H9 (cell line): ENCODE results near the gene SKP2. TPM values are rescaled to one million over a fixed set of nuclear protein-coding genes. Genes with fewer than 3 reads are reported as not detected.

Source experiments
- DNase-seq: peaks from one replicate; pipeline ENCODE4 v3.0.0-alpha.2; 2017
- H2AFZ ChIP-seq: one replicate; pipeline ENCODE4 v1.6.1; 2013; ENCODE audit warnings: mild to moderate bottlenecking, low read length, control low read depth, moderate library complexity
- H2AK5ac ChIP-seq: 2 replicates; pipeline ENCODE4 v1.6.1; 2013; ENCODE audit warnings: low read length, control low read depth, mixed read lengths; ENCODE audit not compliant: insufficient read length
- H2BK120ac ChIP-seq: one replicate; pipeline ENCODE4 v1.6.1; 2013; ENCODE audit warnings: low read depth, mild to moderate bottlenecking, low read length, control low read depth, inconsistent platforms; ENCODE audit not compliant: poor library complexity, severe bottlenecking
- H2BK12ac ChIP-seq: 2 replicates; pipeline ENCODE4 v1.6.1; 2013; ENCODE audit warnings: low read length, control low read depth, mixed read lengths, low read depth; ENCODE audit not compliant: insufficient read length
- H2BK15ac ChIP-seq: 2 replicates; pipeline ENCODE4 v1.6.1; 2013; ENCODE audit warnings: low read depth, low read length, control low read depth
- H2BK20ac ChIP-seq: one replicate; pipeline ENCODE4 v1.6.1; 2013; ENCODE audit warnings: low read depth, mild to moderate bottlenecking, low read length, control low read depth, inconsistent platforms; ENCODE audit not compliant: poor library complexity, severe bottlenecking
- H2BK5ac ChIP-seq: 2 replicates; pipeline ENCODE4 v1.6.1; 2013; ENCODE audit warnings: low read length, control low read depth, mixed read lengths; ENCODE audit not compliant: insufficient read length
- H3K14ac ChIP-seq: 2 replicates; pipeline ENCODE4 v1.6.1; 2013; ENCODE audit warnings: low read length, control low read depth; ENCODE audit not compliant: insufficient read depth
- H3K18ac ChIP-seq: 2 replicates; pipeline ENCODE4 v1.6.1; 2013; ENCODE audit warnings: low read depth, mild to moderate bottlenecking, mixed read lengths, low read length, control low read depth; ENCODE audit not compliant: insufficient read length
- H3K23ac ChIP-seq: 2 replicates; pipeline ENCODE4 v1.6.1; 2013; ENCODE audit warnings: low read length, control low read depth, mixed read lengths, low read depth; ENCODE audit not compliant: insufficient read length
- H3K23me2 ChIP-seq: 2 replicates; pipeline ENCODE4 v1.6.1; 2013; ENCODE audit warnings: low read depth, mild to moderate bottlenecking, mixed read lengths, low read length, control low read depth; ENCODE audit not compliant: insufficient read length, poor library complexity, severe bottlenecking
- H3K27ac ChIP-seq: 2 replicates; pipeline ENCODE4 v1.5.1; 2013; ENCODE audit warnings: low read length, control low read depth, mixed read lengths, low read depth; ENCODE audit not compliant: insufficient read length
- H3K27me3 ChIP-seq: 2 replicates; pipeline ENCODE4 v1.6.1; 2013; ENCODE audit warnings: low read length, control low read depth, inconsistent platforms; ENCODE audit not compliant: insufficient read depth
- H3K4ac ChIP-seq: 2 replicates; pipeline ENCODE4 v1.6.1; 2013; ENCODE audit warnings: low read depth, mild to moderate bottlenecking, control low read depth, inconsistent platforms, low read length, moderate library complexity
- H3K4me1 ChIP-seq: 2 replicates; pipeline ENCODE4 v1.6.1; 2013; ENCODE audit warnings: low read length, control low read depth, inconsistent platforms; ENCODE audit not compliant: insufficient read depth
- H3K4me2 ChIP-seq: 2 replicates; pipeline ENCODE4 v1.6.1; 2013; ENCODE audit warnings: low read length, control low read depth, mixed read lengths; ENCODE audit not compliant: insufficient read length, insufficient read depth
- H3K56ac ChIP-seq: 2 replicates; pipeline ENCODE4 v1.6.1; 2013; ENCODE audit warnings: low read depth, mild to moderate bottlenecking, mixed read lengths, low read length, control low read depth; ENCODE audit not compliant: insufficient read length
- H3K79me1 ChIP-seq: 2 replicates; pipeline ENCODE4 v1.6.1; 2013; ENCODE audit warnings: low read depth, mild to moderate bottlenecking, moderate library complexity, low read length, control low read depth, inconsistent platforms; ENCODE audit not compliant: insufficient read depth, poor library complexity, severe bottlenecking
- H3K79me2 ChIP-seq: 2 replicates; pipeline ENCODE4 v1.6.1; 2013; ENCODE audit warnings: low read length, control low read depth, inconsistent platforms; ENCODE audit not compliant: insufficient read depth
- H3K9ac ChIP-seq: 2 replicates; pipeline ENCODE4 v1.6.1; 2013; ENCODE audit warnings: low read length, control low read depth, mixed read lengths; ENCODE audit not compliant: insufficient read length; ENCODE audit errors: extremely low read depth
- H3K9me3 ChIP-seq: one replicate; pipeline ENCODE4 v1.6.1; 2013; ENCODE audit warnings: low read depth, low read length, inconsistent platforms; ENCODE audit not compliant: control insufficient read depth
- H3T11ph ChIP-seq: one replicate; pipeline ENCODE4 v1.6.1; 2013; ENCODE audit warnings: mild to moderate bottlenecking, low read length, control low read depth, inconsistent platforms
- H4K20me1 ChIP-seq: one replicate; pipeline ENCODE4 v1.6.1; 2013; ENCODE audit not compliant: control insufficient read depth, insufficient read length, insufficient read depth
- H4K5ac ChIP-seq: 2 replicates; pipeline ENCODE4 v1.6.1; 2013; ENCODE audit warnings: low read depth, mild to moderate bottlenecking, mixed read lengths, low read length, control low read depth; ENCODE audit not compliant: insufficient read length
- H4K8ac ChIP-seq: replicated peaks from 2 replicates; pipeline ENCODE4 v1.6.1; 2013; ENCODE audit warnings: low read length, control low read depth, mixed read lengths, low read depth; ENCODE audit not compliant: insufficient read length
- H4K91ac ChIP-seq: 2 replicates; pipeline ENCODE4 v1.6.1; 2013; ENCODE audit warnings: low read depth, mild to moderate bottlenecking, moderate library complexity, mixed read lengths, low read length, control low read depth; ENCODE audit not compliant: insufficient read length
- H3K27ac Mint-ChIP-seq, 3 experiments: 2 replicates in 2 of 3; 3 replicates in 1 of 3; pipeline ENCODE4 v1.8.0; 2020 to 2021; ENCODE audit warnings: mixed read lengths in 3 of 3, mild to moderate bottlenecking in 1 of 3, moderate library complexity in 1 of 3
- H3K27me3 Mint-ChIP-seq: 2 replicates; pipeline ENCODE4 v1.8.0; 2021; ENCODE audit warnings: low read depth, mild to moderate bottlenecking, moderate library complexity, mixed read lengths
- H3K36me3 Mint-ChIP-seq, 3 experiments: 2 replicates in 2 of 3; 3 replicates in 1 of 3; pipeline ENCODE4 v1.8.0; 2020 to 2021; ENCODE audit warnings: low read depth in 3 of 3, mixed read lengths in 3 of 3; ENCODE audit not compliant: insufficient read depth in 1 of 3
- H3K4me1 Mint-ChIP-seq, 2 experiments: 2 replicates each; pipeline ENCODE4 v1.8.0; 2020; ENCODE audit warnings: mixed read lengths in 2 of 2
- H3K4me3 Mint-ChIP-seq, 2 experiments: 2 replicates in 1 of 2; 3 replicates in 1 of 2; pipeline ENCODE4 v1.8.0; 2020 to 2021; ENCODE audit warnings: mild to moderate bottlenecking in 2 of 2, mixed read lengths in 2 of 2, moderate library complexity in 1 of 2
- H3K9me3 Mint-ChIP-seq, 2 experiments: 2 replicates in 1 of 2; 3 replicates in 1 of 2; pipeline ENCODE4 v1.8.0; 2020; ENCODE audit warnings: mild to moderate bottlenecking in 2 of 2, mixed read lengths in 2 of 2, moderate library complexity in 1 of 2
- CTCF ChIP-seq: fragments of 200-600 bp; sonication (generic); conservative IDR thresholded peaks from 3 replicates; pipeline ENCODE4 v1.8.0; 2021; ENCODE audit warnings: antibody characterized with exemption, mild to moderate bottlenecking
- WGBS: extraction: QIAGEN DNeasy Blood & Tissue Kit; methylation state at CpG from one replicate; pipeline ENCODE4 v1.1.7; 2013; ENCODE audit warnings: missing lambda C conversion rate, low lambda C conversion rate, mixed read lengths; ENCODE audit not compliant: insufficient read length; ENCODE audit errors: extremely low coverage; 5-methylcytosine and 5-hydroxymethylcytosine counted together
- total RNA-seq: library from RNA; stranded (reverse); gene quantifications from 2 replicates; pipeline ENCODE4 v1.2.1, GENCODE V29; 2021

Gene SKP2
- total RNA-seq, 1 experiment from 2014 or later: 103 TPM

- Mint-ChIP-seq H3K36me3 (peaks cover 40 to 88% (median 83%) of the 10 kb centered on the region in 3 experiments), H3K27ac (0 out of 7 replicates have a peak overlapping the region, but pooled peaks of 1 of the 3 experiments have one; percentile 34), H3K27me3 (no peaks in the 10 kb centered on the region), H3K4me3 (no peak overlapping the region), H3K4me1 (no peaks in the 10 kb centered on the region), H3K9me3 (no peaks in the 10 kb centered on the region; a peak in 1 of 5 replicates)
- no peak for DNase-seq
- Histone ChIP-seq H3K9me3 (no peaks in the 10 kb centered on the region), H3K4me2 (no peak overlapping the region), H2BK20ac (no peak overlapping the region), H2BK12ac (no peak overlapping the region), H3K27ac (no peak overlapping the region), H3T11ph (no peak overlapping the region), H2BK5ac (no peak overlapping the region), H3K79me2 (no peaks in the 10 kb centered on the region), H3K4me1 (no peaks in the 10 kb centered on the region), H2BK120ac (no peak overlapping the region), H3K9ac (no peak overlapping the region), H3K18ac (no peak overlapping the region), H2AFZ (no peak overlapping the region), H3K4ac (no peak overlapping the region), H3K23ac (no peak overlapping the region), H3K14ac (no peak overlapping the region), H3K79me1 (no peaks in the 10 kb centered on the region), H4K91ac (no peak overlapping the region), H2BK15ac (no peak overlapping the region), H3K27me3 (no peaks in the 10 kb centered on the region), H2AK5ac (no peak overlapping the region), H3K23me2 (no peaks in the 10 kb centered on the region), H3K56ac (no peak overlapping the region), H4K5ac (no peak overlapping the region), H4K8ac (no peak overlapping the region), H4K20me1 (no peaks in the 10 kb centered on the region)
- no peak for TF ChIP-seq CTCF
- WGBS: no CpG with 5 or more reads among the region's 3 CpGs
These were observed 26.6 kb downstream of the SKP2 start for GRCh38 chr5:36178524-36178890.
